RKO (cell line): Measurements from ENCODE around the gene VRK3.

ENCODE experiments used
- DNase-seq: peaks from one replicate; pipeline ENCODE4 v3.0.0-alpha.2; 2016; ENCODE audit warnings: low spot score

VRK3 gene

GRCh38 chr19:50030225-50030624, 5.1 kb upstream of the VRK3 start:
- no peak for DNase-seq

DNA sequence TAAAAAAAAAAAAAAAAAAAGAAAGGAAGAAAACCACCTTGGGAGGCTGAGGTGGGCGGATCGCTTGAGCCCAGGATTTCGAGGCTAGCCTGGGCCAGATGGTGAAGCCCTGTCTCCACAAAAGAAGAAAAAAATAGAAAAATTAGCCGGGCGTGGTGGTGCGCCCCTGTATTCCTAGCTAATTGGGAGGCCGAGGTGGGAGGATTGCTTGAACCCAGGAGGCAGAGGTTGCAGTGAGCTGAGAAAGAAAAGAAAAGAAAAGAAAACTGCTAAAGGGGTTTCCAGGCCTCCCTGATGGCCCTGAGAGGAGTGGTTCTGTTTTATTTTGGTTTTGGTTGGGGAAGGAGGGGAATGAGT, 1.4 kb upstream of the VRK3 start:
- DNase-seq, result no peak

- peak; percentile 96 for DNase-seq
These were observed 800 bp upstream of the VRK3 start, which contains the start of gene ZNF473 for GRCh38 chr19:50025794-50026549. TSS of gene ZNF473 (plus strand) at chr19:50026005. CDS start at chr19:50031083, 5,078 bp downstream.

DNA sequence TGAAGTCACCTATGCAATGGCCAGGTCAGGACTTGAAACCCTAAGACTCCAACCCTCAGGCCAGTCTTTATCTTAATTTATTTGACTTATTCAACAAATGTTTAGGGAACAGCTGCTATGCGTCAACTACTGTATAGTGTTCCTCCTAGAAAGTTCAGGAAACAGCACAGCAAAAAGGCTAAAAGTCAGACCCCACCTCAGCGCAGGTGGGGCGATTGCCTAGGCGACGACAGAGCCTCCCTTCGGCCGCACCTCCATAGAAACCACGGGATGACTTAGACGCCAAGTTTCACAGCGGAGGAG, 502 bp downstream of the VRK3 start:
- DNase-seq, result no peak

- no peak for DNase-seq
These were observed 2.3 kb downstream of the VRK3 start for GRCh38 chr19:50022823-50023222.

GRCh38 chr19:50020481-50020880, 4.7 kb downstream of the VRK3 start:
- DNase-seq, result no peak

DNA sequence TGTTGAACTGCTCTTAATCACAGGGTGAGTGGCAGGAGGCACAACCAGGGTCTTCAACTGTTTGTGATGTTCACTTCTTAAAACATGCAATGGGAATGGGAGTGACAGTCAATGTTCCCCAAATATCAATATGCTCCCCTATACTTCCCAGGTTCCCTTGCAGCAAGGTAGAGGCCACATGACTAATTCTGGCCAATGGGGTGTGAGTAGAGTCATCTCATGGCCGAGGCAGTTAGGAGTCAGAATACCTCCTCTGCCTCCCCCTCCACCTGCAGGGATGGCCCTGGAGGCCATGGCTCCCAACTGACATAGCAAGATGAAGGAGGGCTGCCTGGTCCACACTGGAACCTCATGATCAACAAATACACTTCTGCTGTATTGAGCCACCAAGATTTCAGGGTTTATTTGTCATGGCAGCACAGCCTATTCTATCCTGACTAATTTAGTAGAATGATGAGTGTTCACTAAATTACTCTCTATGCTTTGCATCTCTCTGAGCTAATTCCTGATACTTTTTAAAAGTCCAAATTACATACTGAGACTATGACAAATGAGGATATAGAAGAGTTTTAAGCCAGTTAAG, 8.9 kb downstream of the VRK3 start:
- DNase-seq, result no peak

- no peak for DNase-seq
These were observed 16.6 kb downstream of the VRK3 start for GRCh38 chr19:50008532-50008931.

GRCh38 chr19:50007947-50008346, 17.2 kb downstream of the VRK3 start:
- DNase-seq, result no peak

GRCh38 chr19:50007170-50007569, 18.0 kb downstream of the VRK3 start:
- DNase-seq, result no peak

GRCh38 chr19:50005428-50005827, 19.7 kb downstream of the VRK3 start:
- DNase-seq, result no peak

DNA sequence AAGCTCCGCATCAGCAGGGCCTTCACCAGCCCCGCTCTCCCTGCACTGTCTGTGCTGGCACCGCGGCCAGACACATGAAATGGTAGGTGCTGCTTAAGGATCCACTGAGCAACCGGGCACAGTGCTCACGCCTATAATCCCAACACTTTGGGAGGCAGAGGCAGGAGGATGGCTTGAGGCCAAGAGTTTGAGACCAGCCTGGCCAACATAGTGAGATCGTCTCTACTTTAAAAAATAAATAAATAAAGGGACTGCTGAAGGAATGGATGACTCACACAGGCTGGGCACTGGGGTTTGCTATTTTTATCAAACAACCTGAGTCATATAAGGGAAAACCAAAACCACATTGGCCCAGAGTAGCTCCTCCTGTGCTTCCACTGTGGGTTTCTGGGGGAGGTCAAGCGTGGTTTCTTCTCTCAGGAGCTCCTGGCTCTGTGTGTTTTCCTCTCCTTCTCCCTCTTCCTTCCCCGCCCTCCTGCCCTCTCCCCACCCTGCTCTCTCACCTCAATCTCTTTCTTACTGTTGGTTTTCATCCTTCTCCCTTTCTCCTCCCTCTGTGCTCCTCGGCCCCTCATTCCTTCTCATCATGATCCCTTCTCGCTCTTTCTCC, 21.3 kb downstream of the VRK3 start:
- DNase-seq, result peak; percentile 74

DNA sequence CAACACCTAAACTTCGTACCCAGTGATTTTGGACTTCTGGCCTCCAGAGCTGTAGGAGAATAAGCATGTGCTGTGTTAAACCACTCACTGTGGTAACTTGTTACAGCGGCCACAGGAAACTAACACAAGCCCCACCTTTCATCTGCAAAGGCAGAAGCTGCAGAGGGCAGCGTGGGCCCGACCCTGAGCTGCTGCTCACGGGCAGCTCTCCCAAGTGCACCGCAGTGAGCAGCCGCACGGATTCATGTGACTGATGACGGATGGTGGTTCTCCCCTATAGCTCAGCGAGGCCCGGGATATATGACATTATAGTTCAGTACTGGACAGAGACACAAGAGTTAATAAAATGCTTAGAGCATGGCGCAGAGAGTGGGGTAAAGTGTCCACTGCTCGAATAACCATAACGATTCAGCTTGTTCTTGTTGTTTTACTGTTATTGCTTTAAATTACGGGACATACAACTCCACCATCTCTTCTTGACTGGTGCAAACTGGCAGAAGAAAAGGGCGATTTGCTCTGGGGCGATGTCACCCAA, 21.9 kb downstream of the VRK3 start:
- DNase-seq, result no peak

DNA sequence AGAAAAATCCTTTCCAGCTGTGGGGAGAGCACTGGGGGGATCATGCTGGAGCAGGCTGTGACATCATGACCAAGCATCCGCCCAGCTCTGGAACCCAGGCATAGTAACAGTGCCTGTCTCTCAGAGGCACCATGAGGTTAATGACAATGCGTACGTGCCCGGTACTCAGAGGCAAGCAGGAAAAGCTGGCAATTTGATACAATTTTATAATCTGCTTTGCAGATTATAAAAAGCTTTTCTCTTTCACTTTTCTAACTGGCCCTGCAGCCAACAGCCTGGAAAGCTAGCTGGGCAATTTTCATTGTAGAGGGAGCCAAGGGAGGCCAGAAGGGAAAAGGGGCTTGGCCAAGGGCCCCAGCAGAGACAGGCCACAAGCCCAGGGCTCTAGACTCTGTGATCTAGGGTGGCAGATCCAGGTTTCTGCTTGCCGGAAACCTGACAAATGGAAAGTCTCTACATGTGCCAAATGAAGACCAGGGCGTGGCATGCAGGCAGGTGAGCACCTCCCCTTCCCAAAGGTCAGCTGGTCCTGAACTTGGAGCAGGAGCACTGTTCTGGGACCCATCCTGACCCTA, 22.7 kb downstream of the VRK3 start:
- DNase-seq, result no peak

- DNase-seq, result no peak
These were observed 23.4 kb downstream of the VRK3 start for GRCh38 chr19:50001775-50002174.

DNA sequence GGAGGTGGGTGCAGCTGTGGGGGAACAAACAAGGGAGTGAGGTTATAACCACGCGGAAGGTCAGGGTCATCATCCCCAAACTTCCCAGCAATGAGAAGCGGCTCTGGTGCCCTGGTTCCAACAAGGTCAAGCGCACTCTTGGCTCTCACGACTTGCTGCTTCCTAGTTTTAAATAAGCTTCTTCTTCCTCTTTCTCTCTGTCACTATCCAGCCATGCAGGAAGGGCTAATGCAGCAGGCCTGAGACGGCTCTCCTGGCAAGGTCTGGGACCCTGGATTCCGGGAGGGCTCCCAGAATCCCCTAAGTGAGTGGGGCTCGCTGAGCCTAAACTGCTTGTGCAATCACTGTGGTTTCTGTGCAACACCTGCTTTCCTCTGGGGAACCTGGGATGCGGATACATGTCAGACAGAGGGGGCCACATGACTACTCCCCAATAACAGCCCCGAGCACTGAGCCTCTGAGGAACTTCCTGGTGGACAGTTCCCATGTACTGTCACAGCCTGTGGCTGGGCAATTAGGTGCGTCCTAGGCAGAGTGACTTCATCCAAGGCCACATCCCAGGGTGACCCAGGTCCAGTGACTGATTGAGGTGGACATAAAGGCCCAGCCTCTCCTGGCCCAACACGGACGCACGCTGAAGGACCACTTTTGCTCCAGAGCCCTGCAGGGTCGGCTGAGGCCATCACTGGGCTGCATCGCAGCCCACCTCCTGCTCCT, 24.2 kb downstream of the VRK3 start:
- no peak for DNase-seq

- DNase-seq, result no peak
These were observed 24.9 kb downstream of the VRK3 start for GRCh38 chr19:50000038-50000840.

DNA sequence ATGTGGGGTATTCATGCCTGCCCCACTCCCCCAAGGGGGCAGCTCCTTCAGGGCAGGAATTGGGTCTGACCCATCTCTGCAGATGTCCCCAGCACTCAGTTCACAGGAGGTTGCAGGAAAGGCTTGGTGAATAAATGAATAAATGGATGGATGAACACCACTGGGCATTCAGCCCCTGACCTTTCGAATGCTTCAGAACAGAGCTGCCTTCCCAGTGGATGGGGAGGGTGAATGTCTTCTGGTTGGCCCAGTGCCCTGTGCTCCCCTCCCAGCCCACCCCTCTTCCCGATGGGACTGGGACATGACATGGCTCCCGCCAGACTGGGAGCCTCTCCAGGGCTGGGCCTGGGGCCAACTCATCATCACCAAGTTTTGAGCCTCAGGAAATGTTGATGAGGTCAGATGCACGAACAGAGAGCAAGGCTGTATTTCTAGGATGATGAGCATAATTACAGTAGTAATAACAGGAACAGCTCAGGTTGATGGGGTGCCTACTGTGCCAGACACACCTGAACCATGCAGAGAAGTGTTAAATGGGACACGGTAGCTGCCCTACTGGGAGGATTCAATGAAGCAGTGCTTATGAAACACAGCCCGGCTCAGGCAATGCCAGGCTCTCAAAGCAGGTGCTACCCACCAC, 25.7 kb downstream of the VRK3 start:
- no peak for DNase-seq

GRCh38 chr19:49997709-49998108, 27.5 kb downstream of the VRK3 start:
- peak; percentile 57 for DNase-seq

GRCh38 chr19:49988433-49988832, 36.7 kb downstream of the VRK3 start:
- peak; percentile 77 for DNase-seq

GRCh38 chr19:49988007-49988406, 37.2 kb downstream of the VRK3 start:
- DNase-seq, result no peak
